ENCODE measurements around the gene CGNL1. TPM values are rescaled to one million over a fixed set of nuclear protein-coding genes. Genes with fewer than 3 reads are reported as not detected.
A peak's percentile ranks its signal among the peaks of the same experiment; 100 is the strongest.

CGNL1 gene
- total RNA-seq, 6 experiments from 2014 or later = 23.6 to 54.5 (median 42.9) TPM

- TF ChIP-seq CTCF (IDR thresholded peaks at IDR 0.05) = no peak
- TF ChIP-seq POLR2A (IDR thresholded peaks at IDR 0.05) = no peak
- no peaks in the 10 kb centered on the region for H3K27me3 ChIP-seq
- peaks cover 0 to 8% (median 0%) of the 10 kb centered on the region in 4 donors for H3K4me1 ChIP-seq
- ATAC-seq = no peak
- intact Hi-C loops (cut with DNase I) = loop anchor here in 1 of 2 donors (10.0 kb wide), 1 partner anchor 181 kb away; no protein-coding TSS in a partner anchor
- peaks cover 0 to 39% (median 10%) of the 10 kb centered on the region in 4 donors for H3K36me3 ChIP-seq
- H3K9me3 ChIP-seq = no peaks in the 10 kb centered on the region
- H3K4me3 ChIP-seq = no peak overlapping the region
- DNase-seq = no peak
- no peak overlapping the region for H3K27ac ChIP-seq
Measured at GRCh38 chr15:57526076-57526475, 149.8 kb downstream of the CGNL1 start.

- 55% methylated on average over 4 of the region's 5 CpGs for WGBS (ENCODE audit: insufficient coverage, low coverage, low lambda C conversion rate, missing lambda C conversion rate)
- no peak for ATAC-seq
Measured at GRCh38 chr15:57526615-57527014, 150.3 kb downstream of the CGNL1 start.

GRCh38 chr15:57527382-57528091, 151.2 kb downstream of the CGNL1 start:
- ATAC-seq (peak; percentile 69 to 81 (median 78)), DNase-seq (no peak)
- intact Hi-C loops (cut with DNase I) = loop anchor here in 1 of 2 donors (10.0 kb wide), 1 partner anchor 183 kb away; no protein-coding TSS in a partner anchor
- no peak overlapping the region for H3K4me3 ChIP-seq
- peak; percentile 54 to 69 (median 58) for TF ChIP-seq CTCF (IDR thresholded peaks at IDR 0.05)
- no peak for TF ChIP-seq POLR2A (IDR thresholded peaks at IDR 0.05)
- 64% methylated on average over 8 of the region's 9 CpGs for WGBS (ENCODE audit: insufficient coverage, low coverage, low lambda C conversion rate, missing lambda C conversion rate)
- H3K4me1 ChIP-seq = peaks cover 0 to 8% (median 0%) of the 10 kb centered on the region in 4 donors
- H3K27me3 ChIP-seq = no peaks in the 10 kb centered on the region
- H3K27ac ChIP-seq = no peak overlapping the region
- peaks cover 0 to 48% (median 12%) of the 10 kb centered on the region in 4 donors for H3K36me3 ChIP-seq
- no peaks in the 10 kb centered on the region for H3K9me3 ChIP-seq

More at GRCh38 chr15:57526615-57527014, 150.3 kb downstream of the CGNL1 start:
- no peak for DNase-seq
- peaks cover 0 to 8% (median 0%) of the 10 kb centered on the region in 4 donors for H3K4me1 ChIP-seq
- intact Hi-C loops (cut with DNase I) = loop anchor here in 1 of 2 donors (10.0 kb wide), 1 partner anchor 182 kb away; no protein-coding TSS in a partner anchor
- no peak overlapping the region for H3K27ac ChIP-seq
- H3K27me3 ChIP-seq = no peaks in the 10 kb centered on the region
- peaks cover 0 to 39% (median 10%) of the 10 kb centered on the region in 4 donors for H3K36me3 ChIP-seq
- TF ChIP-seq POLR2A (IDR thresholded peaks at IDR 0.05) (no peak), CTCF (IDR thresholded peaks at IDR 0.05) (no peak)
- H3K4me3 ChIP-seq = no peak overlapping the region
- no peaks in the 10 kb centered on the region for H3K9me3 ChIP-seq

GRCh38 chr15:57528940-57529565, 152.7 kb downstream of the CGNL1 start:
- TF ChIP-seq CTCF (IDR thresholded peaks at IDR 0.05) (no peak), POLR2A (IDR thresholded peaks at IDR 0.05) (no peak)
- H3K4me1 ChIP-seq = peaks cover 0 to 8% (median 0%) of the 10 kb centered on the region in 4 donors
- H3K36me3 ChIP-seq = peaks cover 0 to 43% (median 8%) of the 10 kb centered on the region in 4 donors
- ATAC-seq = no peak
- DNase-seq = no peak
- H3K4me3 ChIP-seq = no peak overlapping the region
- H3K27ac ChIP-seq = no peak overlapping the region
- no peaks in the 10 kb centered on the region for H3K27me3 ChIP-seq
- 33% methylated on average over 1 of the region's 1 CpG for WGBS (ENCODE audit: insufficient coverage, low coverage, low lambda C conversion rate, missing lambda C conversion rate)
- no peaks in the 10 kb centered on the region for H3K9me3 ChIP-seq
- intact Hi-C loops (cut with DNase I) = loop anchor here in 1 of 2 donors (10.0 kb wide), 1 partner anchor 184 kb away; no protein-coding TSS in a partner anchor
